TTC549 (cell line): ENCODE measurements around the gene EFHB.
A peak's percentile ranks its signal among the peaks of the same experiment; 100 is the strongest.
"Not testable (repeated sequence)": the region's sequence is repeated elsewhere in the genome, so short reads cannot be mapped to it uniquely, and the experiment has no call there.

Experiments
- FAIRE-seq: peaks from 2 replicates; lab custom pipeline; 2012; peaks lifted over from hg19 to GRCh38; lab: Jason Lieb, UNC

The EFHB gene

GRCh38 chr3:19931767-19932188, 2.2 kb downstream of the EFHB start:
- FAIRE-seq: no peak

GRCh38 chr3:19931180-19931692, 2.8 kb downstream of the EFHB start:
- FAIRE-seq: no peak

- FAIRE-seq: no peak
Observed at GRCh38 chr3:19920401-19921080, 13.5 kb downstream of the EFHB start.

- FAIRE-seq: no peak
Observed at GRCh38 chr3:19917167-19917566, 16.9 kb downstream of the EFHB start.

- no peak for FAIRE-seq
Observed at GRCh38 chr3:19911452-19911851, 22.6 kb downstream of the EFHB start.

GRCh38 chr3:19907523-19907922, 26.5 kb downstream of the EFHB start:
- no peak for FAIRE-seq

- no peak for FAIRE-seq
Observed at GRCh38 chr3:19903649-19904048, 30.4 kb downstream of the EFHB start.

GRCh38 chr3:19901918-19902317, 32.1 kb downstream of the EFHB start:
- no peak for FAIRE-seq

GRCh38 chr3:19901337-19901736, 32.7 kb downstream of the EFHB start:
- no peak for FAIRE-seq

- FAIRE-seq: not testable (repeated sequence)
Observed at GRCh38 chr3:19899833-19900232, 34.2 kb downstream of the EFHB start.

GRCh38 chr3:19899264-19899663, 34.8 kb downstream of the EFHB start:
- FAIRE-seq: no peak

GRCh38 chr3:19898721-19899120, 35.3 kb downstream of the EFHB start:
- no peak for FAIRE-seq

GRCh38 chr3:19891740-19892139, 42.3 kb downstream of the EFHB start:
- no peak for FAIRE-seq

GRCh38 chr3:19888428-19889152, 45.4 kb downstream of the EFHB start:
- no peak for FAIRE-seq

GRCh38 chr3:19887122-19887521, 46.9 kb downstream of the EFHB start:
- FAIRE-seq: not testable (repeated sequence)

- no peak for FAIRE-seq
Observed at GRCh38 chr3:19886404-19886803, 47.6 kb downstream of the EFHB start.

GRCh38 chr3:19885468-19885867, 48.5 kb downstream of the EFHB start:
- no peak for FAIRE-seq

- no peak for FAIRE-seq
Observed at GRCh38 chr3:19881852-19882251, 52.2 kb downstream of the EFHB start.

- FAIRE-seq: no peak
Observed at GRCh38 chr3:19881036-19881435, 53.0 kb downstream of the EFHB start.

- FAIRE-seq: no peak
Observed at GRCh38 chr3:19877656-19878055, 56.4 kb downstream of the EFHB start.

- peak; percentile 68 for FAIRE-seq
Observed at GRCh38 chr3:19866751-19867347, 67.2 kb downstream of the EFHB start.

- not testable (repeated sequence) for FAIRE-seq
Observed at GRCh38 chr3:19855318-19855717, 78.7 kb downstream of the EFHB start.

GRCh38 chr3:19846609-19847008, 87.4 kb downstream of the EFHB start:
- FAIRE-seq: not testable (repeated sequence)
